Fibroblast of skin of scalp (primary cell): ENCODE measurements around the gene ADPRS.

Experiments used
- DNase-seq: peaks from one replicate; pipeline ENCODE4 v3.0.0-alpha.2; 2013

Gene ADPRS

GRCh38 chr1:36109041-36109679 lies 20.5 kb downstream of the ADPRS start:
- DNase-seq, result peak; percentile 85

GRCh38 chr1:36111151-36111550 lies 22.5 kb downstream of the ADPRS start:
- DNase-seq, result no peak

GRCh38 chr1:36112823-36113222 lies 24.1 kb downstream of the ADPRS start:
- DNase-seq, result no peak

- DNase-seq, result no peak
Observed at GRCh38 chr1:36114371-36114770, 25.7 kb downstream of the ADPRS start.

GRCh38 chr1:36115200-36115669 lies 26.5 kb downstream of the ADPRS start:
- peak; percentile 96 for DNase-seq

- DNase-seq, result peak; percentile 85
Observed at GRCh38 chr1:36115931-36116330, 27.2 kb downstream of the ADPRS start.

GRCh38 chr1:36116901-36117300 lies 28.2 kb downstream of the ADPRS start:
- no peak for DNase-seq

GRCh38 chr1:36118447-36119204 lies 29.9 kb downstream of the ADPRS start:
- DNase-seq, result no peak

GRCh38 chr1:36119456-36119855 lies 30.8 kb downstream of the ADPRS start:
- peak; percentile 68 for DNase-seq

GRCh38 chr1:36122062-36123030 lies 33.7 kb downstream of the ADPRS start:
- no peak for DNase-seq

- DNase-seq, result peak; percentile 66
Observed at GRCh38 chr1:36123356-36123755, 34.7 kb downstream of the ADPRS start.

- DNase-seq, result no peak
Observed at GRCh38 chr1:36124404-36125128, 35.9 kb downstream of the ADPRS start.

GRCh38 chr1:36125129-36125991 lies 36.7 kb downstream of the ADPRS start, which contains the start of gene COL8A2:
Gene COL8A2 (minus strand): TSS chr1:36125222. CDS start chr1:36100242, 24,980 bp downstream.
- DNase-seq, result no peak

- no peak for DNase-seq
Observed at GRCh38 chr1:36126005-36126716, 37.5 kb downstream of the ADPRS start.

GRCh38 chr1:36126797-36127500 lies 38.3 kb downstream of the ADPRS start:
- no peak for DNase-seq

- DNase-seq, result peak; percentile 46
Observed at GRCh38 chr1:36128126-36128904, 39.6 kb downstream of the ADPRS start.

GRCh38 chr1:36128905-36129206 lies 40.2 kb downstream of the ADPRS start:
- no peak for DNase-seq

- DNase-seq, result no peak
Observed at GRCh38 chr1:36132029-36132428, 43.3 kb downstream of the ADPRS start.

- DNase-seq, result peak; percentile 95
Observed at GRCh38 chr1:36133484-36133883, 44.8 kb downstream of the ADPRS start.
